NCI-H748 (cell line): ENCODE results near the gene STAG3.
"Not testable (repeated sequence)": the region's sequence is repeated elsewhere in the genome, so short reads cannot be mapped to it uniquely, and the experiment has no call there.

Source experiments
- DNase-seq: peaks from one replicate; lab custom pipeline; 2025; ENCODE audit not compliant: unreplicated experiment; lab: John Stamatoyannopoulos, UW

The STAG3 gene

DNA sequence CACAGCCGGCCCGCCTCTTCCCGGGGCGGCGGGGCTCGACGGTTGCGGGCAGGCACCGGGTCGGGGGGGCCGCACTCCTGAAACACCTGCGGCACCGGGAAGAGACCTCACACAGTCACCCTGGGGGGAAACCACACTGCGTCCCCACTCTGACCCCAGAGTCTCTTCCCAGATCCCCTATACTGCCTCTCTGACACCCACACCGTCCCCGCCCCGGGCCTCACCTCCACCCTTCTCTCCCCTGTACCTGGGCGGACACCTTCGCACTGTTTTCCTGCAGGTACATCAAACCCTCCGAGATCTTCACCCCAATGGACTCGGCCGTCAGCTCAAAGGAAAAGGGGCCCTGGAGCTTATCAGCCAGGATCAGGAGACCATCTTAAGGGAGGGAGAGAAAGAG is 5.9 kb upstream of the STAG3 start:
- DNase-seq, result no peak

DNA sequence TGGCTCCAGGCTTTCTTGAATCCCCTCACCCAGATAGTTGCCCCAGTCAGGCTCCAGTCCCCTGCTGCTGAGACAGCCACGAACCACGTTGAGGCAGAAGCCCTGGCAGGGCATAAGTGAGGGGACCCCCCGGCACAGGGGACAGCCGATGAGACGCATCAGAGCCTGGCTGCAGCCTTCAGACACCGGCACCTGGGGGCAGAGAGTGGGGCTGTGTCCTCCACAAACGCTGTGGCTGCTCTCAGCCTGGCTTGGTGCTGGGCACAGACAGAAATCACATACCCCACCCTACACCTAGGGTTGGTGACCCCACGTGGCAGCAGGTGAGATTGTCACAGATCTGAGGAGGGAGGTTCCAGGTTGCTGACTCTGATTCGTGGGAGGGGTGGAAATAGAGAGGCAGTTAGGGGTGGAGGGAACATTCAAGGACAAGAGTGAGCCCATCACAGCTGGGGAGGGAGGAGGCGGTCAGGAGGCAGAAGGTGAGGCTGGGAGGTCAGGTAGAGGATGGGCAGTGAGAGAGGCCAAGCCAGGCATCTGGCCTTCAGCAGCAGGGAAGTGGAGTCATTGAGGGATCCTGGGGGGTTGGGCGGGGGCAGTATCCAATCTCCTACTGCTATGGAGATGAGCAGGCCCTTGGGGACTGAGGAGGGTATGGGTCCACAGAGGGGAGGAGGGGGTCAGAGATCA is 3.8 kb upstream of the STAG3 start:
- no peak for DNase-seq

DNA sequence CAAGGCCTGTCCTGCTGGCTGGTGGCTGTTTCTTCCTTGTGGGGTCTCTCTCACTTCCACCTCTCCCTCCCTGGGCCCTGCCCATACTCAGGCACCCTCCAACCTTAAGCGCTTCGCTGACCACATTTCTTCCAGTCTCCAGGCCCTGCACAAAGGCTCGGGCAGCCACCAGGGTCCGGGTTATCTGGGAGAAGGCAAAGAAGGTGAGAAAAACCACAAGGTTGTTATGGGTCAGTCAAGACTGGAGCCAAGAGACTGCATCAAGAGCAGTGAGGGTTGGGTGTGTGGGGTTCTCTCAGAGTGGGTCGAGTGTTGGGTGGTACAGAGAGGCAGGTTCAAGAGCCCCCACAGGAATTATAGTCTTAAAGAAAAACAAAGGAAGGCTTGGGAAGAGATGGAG is 3.1 kb upstream of the STAG3 start:
- no peak for DNase-seq

DNA sequence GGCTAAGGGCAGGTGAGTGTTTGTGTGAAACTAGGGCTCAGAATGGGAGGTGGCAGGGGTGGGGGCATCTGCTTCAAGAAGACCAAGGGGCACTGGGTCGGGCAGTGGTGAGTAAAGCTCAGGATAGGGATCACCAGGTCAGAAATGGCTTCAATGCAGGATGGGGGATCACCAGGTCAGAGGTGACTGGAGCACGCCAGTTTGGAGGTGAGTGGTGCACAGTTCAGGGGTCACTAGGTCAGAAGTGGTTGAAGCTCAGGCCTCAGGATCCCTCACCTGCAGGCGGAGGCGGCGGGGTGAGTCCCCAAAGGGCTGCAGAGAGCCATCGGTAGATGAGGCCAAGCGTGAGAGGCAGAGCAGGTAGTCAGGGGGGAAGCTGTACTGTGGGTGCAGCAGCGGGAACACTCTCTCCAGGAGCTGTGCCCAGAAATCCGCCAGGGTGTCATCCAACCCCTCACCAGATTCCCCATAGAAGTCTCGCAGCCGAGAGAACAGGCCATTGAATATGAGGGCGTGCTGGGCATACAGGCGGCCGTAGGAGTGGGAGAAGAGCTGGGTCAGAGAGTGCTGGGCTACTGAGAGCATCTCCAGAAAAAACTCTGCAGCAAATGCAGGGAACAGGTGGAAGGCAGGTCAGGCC is 2.3 kb upstream of the STAG3 start:
- DNase-seq, result no peak

DNA sequence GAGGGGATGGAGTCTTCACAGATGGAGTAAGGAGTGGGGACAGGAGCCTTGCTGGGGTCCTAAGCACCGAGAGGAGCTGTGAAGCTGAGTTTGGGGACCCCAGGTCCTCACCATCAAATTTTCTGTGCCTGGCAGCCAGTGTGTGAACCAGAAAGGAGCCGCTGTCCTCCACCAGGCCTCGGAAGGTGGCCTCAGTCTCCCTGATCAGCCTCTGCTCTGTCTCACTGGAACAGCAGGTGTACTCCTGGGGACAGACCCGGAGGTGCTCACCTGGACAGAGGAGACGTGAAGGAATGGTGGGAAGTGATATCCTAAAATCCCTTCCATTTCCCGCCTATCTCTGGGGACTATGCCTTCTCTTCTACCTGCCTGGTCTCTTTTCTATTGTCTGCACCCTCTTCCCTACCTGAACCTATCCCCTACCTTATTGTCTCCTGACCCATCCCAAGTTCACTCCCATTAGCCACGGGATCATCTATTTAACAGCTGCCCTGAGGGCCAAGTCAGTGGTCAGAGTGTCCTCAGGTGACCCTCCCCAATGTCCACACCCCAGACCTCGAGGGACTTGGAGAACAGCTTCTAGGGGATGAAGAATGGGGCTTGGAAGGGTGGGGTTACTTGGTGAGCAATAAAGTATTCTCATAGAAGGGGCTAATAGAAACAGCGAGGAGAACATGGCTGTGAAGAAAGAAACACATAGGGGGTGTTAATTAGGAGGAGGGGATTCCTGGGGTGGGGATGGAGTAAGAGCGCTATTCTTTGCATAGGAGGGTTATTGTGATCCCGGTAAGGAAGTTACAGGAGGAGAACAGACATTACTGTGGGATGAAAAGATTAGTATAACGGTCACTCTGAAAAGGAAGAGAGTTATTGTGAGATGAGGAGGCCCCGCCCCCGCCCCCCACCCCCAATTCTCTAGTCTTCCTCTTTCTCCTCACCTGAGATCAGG is 1.3 kb upstream of the STAG3 start:
- DNase-seq, result no peak

DNA sequence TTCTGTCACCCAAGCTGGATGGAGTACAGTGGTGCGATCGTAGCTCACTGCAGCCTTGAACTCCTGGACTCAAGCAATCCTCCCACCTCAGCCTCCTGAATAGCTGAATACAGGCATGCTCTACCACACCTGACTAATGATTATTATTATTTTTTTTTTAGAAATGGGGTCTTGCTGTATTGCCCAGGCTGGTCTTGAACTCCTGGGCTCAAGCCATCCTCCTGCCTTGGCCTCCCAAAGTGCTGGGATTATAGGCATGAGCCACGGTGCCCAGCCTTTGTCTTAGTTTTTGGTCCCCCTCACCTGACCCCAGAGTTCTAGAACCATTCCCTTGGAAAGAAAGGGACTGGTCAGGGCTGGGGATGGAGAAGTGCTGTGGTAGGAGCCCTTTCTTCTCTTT is 2.4 kb downstream of the STAG3 start:
- not testable (repeated sequence) for DNase-seq

DNA sequence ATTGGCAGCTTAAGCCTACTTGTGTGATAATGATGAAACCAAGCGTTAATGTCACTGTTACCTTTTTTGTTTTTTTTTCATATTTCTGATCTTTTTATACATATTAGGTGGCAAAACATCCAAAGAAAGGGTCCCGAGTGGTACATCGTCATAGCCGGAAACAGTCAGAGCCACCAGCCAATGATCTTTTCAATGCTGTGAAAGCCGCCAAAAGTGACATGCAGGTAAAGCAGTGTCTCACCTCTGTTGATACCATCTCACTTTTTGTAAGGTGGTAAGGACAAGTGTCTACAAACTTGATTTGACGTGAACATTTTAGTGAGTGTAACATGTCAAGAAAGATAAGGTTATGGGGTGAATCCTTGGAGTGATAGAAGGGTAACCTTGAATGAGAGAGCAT is 4.9 kb downstream of the STAG3 start:
- not testable (repeated sequence) for DNase-seq

DNA sequence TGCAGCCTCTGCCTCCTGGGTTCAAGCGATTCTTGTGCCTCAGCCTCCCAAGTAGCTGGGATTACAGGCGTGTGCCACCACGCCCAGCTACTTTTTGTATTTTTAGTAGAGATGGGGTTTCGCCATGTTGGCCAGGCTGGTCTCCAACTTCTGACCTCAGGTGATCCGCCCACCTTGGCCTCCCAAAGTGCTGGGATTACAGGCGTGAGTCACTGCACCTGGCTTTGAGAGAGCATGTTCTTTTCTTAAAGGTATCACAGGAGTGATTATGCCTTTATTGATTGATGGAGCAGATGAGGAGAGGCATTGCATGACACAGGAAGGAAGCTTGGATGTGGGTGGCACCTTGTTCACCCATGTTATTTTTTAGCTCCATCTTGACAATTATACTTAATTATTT is 5.4 kb downstream of the STAG3 start:
- DNase-seq, result not testable (repeated sequence)

DNA sequence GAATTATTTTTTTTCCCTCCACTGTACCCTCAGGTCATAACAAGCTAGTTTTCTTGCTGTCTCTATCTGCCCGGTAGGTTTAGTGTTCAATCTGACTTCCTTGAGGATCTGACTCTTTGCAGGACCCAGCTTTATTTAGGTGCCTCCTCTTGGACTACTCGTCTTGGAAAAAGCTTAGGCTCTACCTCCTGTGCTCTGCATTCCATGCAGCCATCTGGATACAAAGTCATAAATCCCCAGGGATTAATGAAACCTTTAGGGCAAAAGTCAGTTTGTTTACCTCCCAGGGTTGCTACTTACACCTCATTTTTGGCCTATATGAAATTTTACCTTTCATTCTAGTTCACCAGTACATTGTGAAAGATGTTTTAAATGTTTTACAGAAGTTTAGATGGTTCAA is 8.0 kb downstream of the STAG3 start:
- no peak for DNase-seq

DNA sequence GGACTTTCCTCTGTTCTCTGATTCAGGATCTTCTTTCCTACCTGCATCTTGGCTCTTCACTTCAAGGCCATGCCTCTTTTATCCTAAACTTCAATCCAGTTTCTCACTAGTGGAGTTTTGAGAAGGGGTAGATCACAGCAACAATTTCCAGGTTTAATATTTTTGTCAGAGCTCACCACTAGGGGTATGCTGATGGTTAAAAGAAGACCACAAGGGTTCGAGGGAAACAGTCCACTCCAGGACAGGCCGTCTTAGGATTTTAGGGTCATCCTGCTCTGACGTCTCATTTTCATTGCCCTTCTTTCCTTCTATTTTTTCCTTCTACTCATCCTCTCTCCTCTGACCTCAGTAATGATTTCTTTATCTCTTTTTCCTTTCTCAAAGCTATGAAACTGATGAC is 11.3 kb downstream of the STAG3 start:
- no peak for DNase-seq

DNA sequence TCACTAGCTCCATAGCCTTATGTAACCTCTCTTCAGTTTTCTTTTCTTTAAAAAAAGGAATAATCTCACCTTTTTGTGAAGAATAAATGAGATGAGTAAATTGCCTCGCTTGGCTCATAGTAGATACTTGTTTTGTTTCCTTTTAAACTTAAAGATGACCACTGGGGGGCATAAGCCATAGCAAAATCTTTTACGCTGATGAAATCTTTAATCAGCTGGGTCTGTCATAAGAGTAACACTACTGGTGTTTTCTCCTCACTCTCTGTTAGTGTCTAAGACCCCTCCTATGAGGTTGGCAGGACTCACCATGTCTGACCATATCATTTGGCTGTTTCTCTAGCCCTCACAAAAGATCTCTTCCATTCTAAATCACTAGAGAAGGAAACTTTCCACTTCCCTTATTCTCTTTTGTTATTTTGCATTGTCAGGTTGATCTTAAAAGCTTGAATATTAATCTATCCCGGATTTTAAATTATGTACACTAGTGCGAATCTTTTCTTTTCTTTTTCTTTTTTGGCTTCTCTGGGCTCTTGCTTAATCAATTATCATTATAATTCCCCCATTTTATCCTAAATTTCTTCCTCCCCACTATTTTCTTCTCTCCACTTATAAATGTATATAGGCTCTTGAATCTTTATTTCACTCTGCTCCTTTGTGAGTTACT is 12.5 kb downstream of the STAG3 start:
- no peak for DNase-seq

DNA sequence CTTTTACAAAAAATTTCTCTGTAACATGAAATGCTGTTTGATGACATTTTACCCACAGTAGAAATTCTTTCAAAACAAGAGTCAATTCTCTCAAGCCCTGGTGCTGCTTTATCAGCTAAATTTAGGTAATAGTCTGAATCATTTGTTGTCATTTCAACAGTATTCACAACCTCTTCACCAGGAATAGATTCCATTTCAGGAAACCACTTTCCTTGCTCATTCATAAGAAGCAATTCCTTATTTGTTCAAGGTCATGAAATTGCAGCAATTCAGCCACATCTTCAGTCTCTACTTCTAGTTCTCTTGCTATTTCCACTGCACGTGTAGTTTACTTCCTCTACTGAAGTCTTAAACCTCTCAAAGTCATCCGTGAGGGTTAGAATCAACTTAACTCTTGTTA is 14.1 kb downstream of the STAG3 start:
- no peak for DNase-seq

DNA sequence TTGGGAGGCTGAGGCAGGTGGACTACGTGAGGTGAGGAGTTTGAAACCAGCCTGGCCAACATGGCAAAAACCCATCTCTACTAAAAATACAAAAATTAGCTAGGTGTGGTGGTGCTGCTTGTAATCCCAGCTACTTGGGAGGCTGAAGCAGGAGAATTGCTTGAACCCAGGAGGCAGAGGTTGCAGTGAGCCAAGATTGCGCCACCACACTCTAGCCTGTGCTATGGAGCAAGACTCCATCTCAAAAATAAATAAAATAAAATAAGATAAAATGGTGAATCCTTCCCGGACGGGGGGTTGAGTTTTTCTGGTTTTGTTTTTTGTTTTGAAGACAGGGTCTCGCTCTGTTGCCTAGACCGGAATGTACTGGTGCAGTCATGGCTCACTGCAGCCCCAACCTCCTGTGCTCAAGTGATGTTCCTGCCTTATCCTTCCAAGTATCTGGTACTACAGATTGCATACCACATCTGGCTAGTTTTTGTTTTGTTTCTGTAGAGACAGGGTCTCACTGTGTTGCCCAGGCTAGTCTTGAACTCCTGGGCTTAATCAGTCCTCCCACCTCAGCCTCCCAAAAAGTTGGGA is 14.7 kb downstream of the STAG3 start:
- DNase-seq, result not testable (repeated sequence)

DNA sequence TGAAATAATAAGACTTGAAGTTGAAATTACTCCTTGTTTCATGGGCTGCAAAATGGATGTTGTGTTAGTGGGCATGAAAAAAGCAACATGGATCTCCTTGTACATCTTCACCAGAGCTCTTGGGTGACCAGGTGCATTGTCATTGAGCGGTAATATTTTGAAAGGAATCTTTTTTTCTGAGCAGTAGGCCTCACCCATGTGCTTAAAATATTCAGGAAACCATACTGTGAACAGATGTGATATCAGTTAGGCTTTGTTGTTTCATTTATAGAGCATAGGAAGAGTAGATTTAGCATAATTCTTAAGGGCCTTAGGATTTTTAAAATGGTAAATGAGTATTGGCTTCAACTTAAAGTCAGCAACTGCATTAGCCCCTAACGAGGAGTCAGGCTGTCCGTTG is 15.3 kb downstream of the STAG3 start:
- no peak for DNase-seq

DNA sequence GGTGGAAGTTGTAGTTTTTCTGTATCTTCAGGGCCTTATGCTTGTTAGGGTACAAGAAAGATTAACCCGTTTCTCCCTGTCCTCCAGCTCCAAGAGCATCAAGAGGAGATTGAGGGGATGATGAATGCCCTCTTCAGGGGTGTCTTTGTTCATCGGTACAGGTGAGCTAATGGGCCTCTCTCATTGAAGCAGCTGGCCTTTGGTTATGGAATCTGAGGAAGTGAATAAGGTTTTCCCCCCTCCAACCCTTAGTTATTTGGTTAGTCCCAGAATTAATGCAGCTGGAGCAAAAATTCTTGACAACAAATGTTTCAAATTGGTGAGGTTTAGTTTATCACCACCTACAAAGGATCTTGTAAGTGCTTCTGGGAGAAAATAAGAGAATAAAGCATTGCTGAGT is 17.5 kb downstream of the STAG3 start:
- DNase-seq, result no peak

DNA sequence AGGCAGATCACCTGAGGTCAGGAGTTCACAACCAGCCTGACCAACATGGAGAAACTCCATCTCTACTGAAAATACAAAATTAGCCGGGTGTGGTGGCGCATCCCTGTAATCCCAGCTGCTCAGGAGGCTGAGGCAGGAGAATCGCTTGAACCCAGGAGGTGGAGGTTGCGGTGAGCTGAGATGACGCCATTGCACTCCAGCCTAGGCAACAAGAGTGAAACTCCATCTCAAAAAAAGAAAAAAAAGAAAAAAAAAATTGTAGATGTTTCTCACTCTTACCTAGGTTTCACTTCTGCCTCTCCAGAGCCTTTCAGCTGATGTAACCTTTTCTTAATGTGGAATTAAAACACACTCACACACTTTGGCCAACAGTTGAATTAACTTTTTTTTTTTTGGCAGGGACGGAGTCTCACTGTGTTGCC is 18.2 kb downstream of the STAG3 start:
- not testable (repeated sequence) for DNase-seq

DNA sequence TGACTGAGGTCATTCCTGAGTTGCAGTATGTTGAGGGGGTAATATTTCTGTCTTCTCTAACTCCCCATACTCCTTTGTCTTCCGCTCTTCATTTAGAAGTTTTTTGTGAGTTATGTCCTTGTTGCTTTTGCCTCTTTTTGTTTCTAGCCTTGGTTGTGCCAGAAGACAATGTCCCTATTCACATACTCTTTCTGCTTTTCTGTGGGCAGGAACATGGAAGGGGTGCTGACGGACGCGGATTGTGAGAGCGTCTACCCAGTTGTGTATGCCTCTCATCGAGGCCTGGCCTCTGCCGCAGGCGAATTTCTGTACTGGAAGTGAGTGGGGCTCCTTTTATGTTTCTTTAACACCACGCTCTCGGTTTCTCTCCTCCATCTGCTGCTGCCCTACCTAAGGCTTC is 20.5 kb downstream of the STAG3 start:
- no peak for DNase-seq

DNA sequence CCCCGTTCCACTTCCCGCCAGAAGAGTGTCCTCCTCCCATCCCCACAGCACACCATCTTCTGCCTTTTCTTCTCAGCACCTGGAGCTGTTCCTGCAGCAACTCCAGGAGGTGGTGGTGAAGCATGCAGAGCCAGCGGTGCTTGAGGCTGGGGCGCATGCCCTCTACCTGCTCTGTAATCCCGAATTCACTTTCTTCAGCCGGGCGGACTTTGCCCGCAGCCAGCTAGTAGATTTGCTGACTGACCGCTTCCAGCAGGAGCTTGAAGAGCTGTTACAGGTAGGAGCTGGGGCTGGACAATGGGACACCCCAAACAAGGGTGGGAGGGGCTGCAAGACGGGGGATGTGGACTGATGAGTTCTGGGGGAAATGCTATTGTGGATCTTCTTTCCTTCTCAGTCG is 23.0 kb downstream of the STAG3 start:
- DNase-seq, result no peak

DNA sequence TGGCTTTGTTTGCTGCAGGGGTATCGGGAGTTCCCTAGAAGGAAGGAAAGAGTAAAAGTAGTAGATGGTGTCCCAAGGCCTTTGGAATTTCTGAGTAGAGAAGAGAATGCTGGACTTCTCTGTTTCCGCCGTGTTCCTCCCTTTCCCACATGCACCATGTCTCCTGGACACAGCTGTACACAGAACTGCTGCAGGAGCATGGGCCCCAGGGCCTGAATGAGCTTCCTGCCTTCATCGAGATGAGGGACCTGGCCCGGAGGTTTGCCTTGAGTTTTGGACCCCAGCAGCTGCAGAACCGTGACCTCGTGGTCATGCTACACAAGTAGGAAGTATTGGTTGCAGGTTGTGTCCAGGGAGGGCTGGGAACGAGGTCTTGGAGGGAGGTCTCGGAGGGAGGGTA is 26.7 kb downstream of the STAG3 start:
- no peak for DNase-seq

DNA sequence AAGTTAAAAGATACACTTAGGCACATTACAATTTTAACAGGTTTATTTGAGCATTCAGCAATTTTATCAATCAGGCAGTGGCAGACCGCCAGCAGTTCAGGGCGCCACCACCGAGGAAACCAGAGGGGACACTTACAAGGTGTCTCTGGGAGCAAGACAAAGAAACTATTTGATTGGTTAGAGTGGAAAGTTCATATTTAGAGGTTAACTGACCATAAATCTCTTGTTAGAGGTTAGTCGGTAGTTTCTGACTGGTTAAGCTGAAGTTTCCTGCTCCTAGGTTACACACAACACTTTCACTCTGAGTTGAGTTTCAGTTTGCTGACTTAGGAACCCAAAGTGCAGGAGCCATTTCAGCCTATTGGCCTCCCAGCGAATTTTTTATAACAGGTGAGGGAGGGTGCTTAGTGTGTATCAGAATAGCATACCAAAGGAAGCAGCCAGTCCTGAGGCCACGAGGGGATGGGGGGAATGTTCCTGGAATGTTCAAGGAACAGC is 31.2 kb downstream of the STAG3 start:
- no peak for DNase-seq

DNA sequence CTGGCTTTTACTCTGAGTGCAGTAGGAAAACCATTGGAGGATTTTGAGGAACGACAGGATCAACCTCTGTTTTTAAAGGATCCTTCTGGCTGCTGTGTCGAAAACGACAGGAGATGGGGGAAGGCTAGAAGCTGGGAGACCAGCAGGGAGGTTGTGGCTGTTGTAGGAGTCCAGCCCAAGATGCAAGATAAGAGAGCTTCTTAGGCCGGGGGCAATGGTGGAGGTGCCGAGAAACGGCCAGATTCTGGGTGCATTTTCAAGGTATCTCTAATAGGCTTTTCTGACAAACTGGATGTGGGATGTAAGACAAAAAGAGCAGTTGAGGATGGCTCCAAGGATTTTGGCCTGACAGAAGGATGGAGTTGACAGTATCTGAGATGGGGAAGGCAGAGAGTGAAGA is 31.8 kb downstream of the STAG3 start:
- no peak for DNase-seq
